B cell (primary cell): ENCODE data around the gene SORL1. TPM values are rescaled to one million over a fixed set of nuclear protein-coding genes. Genes with fewer than 3 reads are reported as not detected.
A peak's percentile ranks its signal among the peaks of the same experiment; 100 is the strongest.

Experiments used
- ATAC-seq: fragments of 200-7000 bp; cut with Tn5 transposase; one replicate; pipeline ENCODE4 v1.10.0; 2021; ENCODE audit warnings: low read depth, mild to moderate bottlenecking, moderate number of reproducible peaks, moderate library complexity
- CTCF ChIA-PET: fragments of 350-600 bp; sonication (Branson Sonifier 250); formaldehyde crosslinking; loops from one replicate; lab custom pipeline; 2021; ENCODE audit warnings: antibody characterized with exemption, inconsistent platforms; lab: Charles Lee
- POLR2A ChIA-PET: fragments of 350-600 bp; sonication (Branson Sonifier 250); formaldehyde crosslinking; loops from one replicate; lab custom pipeline; 2021; ENCODE audit warnings: antibody characterized with exemption; lab: Charles Lee
- DNase-seq: peaks from one replicate; pipeline ENCODE4 v3.0.0; 2013
- H2AFZ ChIP-seq: 2 replicates; pipeline ENCODE4 v1.6.1; 2012; ENCODE audit warnings: mild to moderate bottlenecking, low read depth, low read length; ENCODE audit not compliant: insufficient read depth, poor library complexity, severe bottlenecking
- H3K27ac ChIP-seq, 2 donors: 1 replicate in 1 of 2; 2 replicates in 1 of 2; pipeline ENCODE4 v1.5.1; 2012 to 2013; ENCODE audit warnings: low read length in 2 of 2, mild to moderate bottlenecking in 2 of 2, moderate library complexity in 1 of 2
- H3K27me3 ChIP-seq, 4 experiments: fragments of 200-600 bp in 1 of 4; sonication (generic) in 1 of 4; replicated peaks in 1 of 4; 1 replicate in 2 of 4; 2 replicates in 2 of 4; pipeline versions ENCODE4 v1.6.1 to v1.7.0; 2013 to 2016; ENCODE audit warnings: low read length in 3 of 4, mild to moderate bottlenecking in 2 of 4, mixed read lengths in 1 of 4, moderate library complexity in 1 of 4; ENCODE audit not compliant: insufficient read depth in 4 of 4, control insufficient read depth in 3 of 4; ENCODE audit errors: control extremely low read depth in 1 of 4
- H3K36me3 ChIP-seq, 2 experiments: replicated peaks in 1 of 2; 1 replicate in 1 of 2; 2 replicates in 1 of 2; pipeline versions ENCODE4 v1.6.1 to v1.7.1; 2013; ENCODE audit warnings: low read length in 1 of 2; ENCODE audit not compliant: insufficient read depth in 2 of 2, control insufficient read depth in 1 of 2; ENCODE audit errors: control extremely low read depth in 1 of 2, extremely low read depth in 1 of 2
- H3K4me1 ChIP-seq, 2 donors: fragments of 200-600 bp in 1 of 2; sonication (generic) in 1 of 2; 1 replicate in 1 of 2; 2 replicates in 1 of 2; pipeline versions ENCODE4 v1.5.1 to v1.6.1; 2013 to 2017; ENCODE audit warnings: low read length in 2 of 2; ENCODE audit not compliant: control insufficient read depth in 2 of 2, insufficient read depth in 2 of 2
- H3K4me2 ChIP-seq: replicated peaks from 2 replicates; pipeline ENCODE3; 2012; ENCODE audit warnings: mild to moderate bottlenecking, low read depth, low read length; ENCODE audit not compliant: poor library complexity, severe bottlenecking
- H3K4me3 ChIP-seq, 5 experiments: fragments of 200-600 bp in 1 of 5; sonication (generic) in 1 of 5; 1 replicate in 3 of 5; 2 replicates in 2 of 5; pipeline versions ENCODE4 v1.5.1 to v1.7.0; 2011 to 2016; ENCODE audit warnings: low read length in 4 of 5, mild to moderate bottlenecking in 4 of 5, low read depth in 2 of 5, control low read depth in 1 of 5, moderate library complexity in 1 of 5; ENCODE audit not compliant: insufficient read depth in 1 of 5; ENCODE audit errors: control extremely low read depth in 1 of 5, extremely low read depth in 1 of 5
- H3K79me2 ChIP-seq: fragments of 200-600 bp; sonication (generic); one replicate; pipeline ENCODE4 v1.6.0; 2016; ENCODE audit warnings: low read length; ENCODE audit not compliant: control insufficient read depth, insufficient read depth
- H3K9ac ChIP-seq: fragments of 200-600 bp; sonication (generic); 2 replicates; pipeline ENCODE4 v1.6.1; 2017; ENCODE audit warnings: mild to moderate bottlenecking, low read length, moderate library complexity
- H3K9me3 ChIP-seq, 3 donors: one replicate each; pipeline versions ENCODE4 v1.6.1 to v1.7.1; 2013; ENCODE audit warnings: low read length in 2 of 3; ENCODE audit not compliant: control insufficient read depth in 2 of 3, insufficient read depth in 1 of 3; ENCODE audit errors: control extremely low read depth in 1 of 3
- H4K20me1 ChIP-seq: 2 replicates; pipeline ENCODE4 v1.6.0; 2012; ENCODE audit warnings: mild to moderate bottlenecking, low read length; ENCODE audit not compliant: insufficient read depth, control insufficient read depth, poor library complexity, severe bottlenecking
- H3K27ac Mint-ChIP-seq: one replicate; pipeline ENCODE4 v1.8.0; 2021; ENCODE audit warnings: mixed read lengths
- H3K27me3 Mint-ChIP-seq: one replicate; pipeline ENCODE4 v1.8.0; 2021; ENCODE audit warnings: mixed read lengths
- H3K4me1 Mint-ChIP-seq: one replicate; pipeline ENCODE4 v1.8.0; 2021; ENCODE audit warnings: mixed read lengths
- H3K4me3 Mint-ChIP-seq: one replicate; pipeline ENCODE4 v1.8.0; 2021; ENCODE audit warnings: mixed read lengths
- H3K9me3 Mint-ChIP-seq: one replicate; pipeline ENCODE4 v1.8.0; 2022; ENCODE audit warnings: mixed read lengths; ENCODE audit not compliant: insufficient read depth
- EZH2 ChIP-seq: IDR thresholded peaks from 2 replicates; pipeline ENCODE4 v1.6.1; 2012; ENCODE audit warnings: borderline replicate concordance, low read depth, mild to moderate bottlenecking, moderate library complexity, low read length; ENCODE audit not compliant: insufficient read depth, poor library complexity, severe bottlenecking
- WGBS: methylation state at CpG from one replicate; pipeline ENCODE4 v1.1.5; 2013; ENCODE audit warnings: missing lambda C conversion rate; ENCODE audit not compliant: insufficient coverage; 5-methylcytosine and 5-hydroxymethylcytosine counted together
- intact Hi-C: fragments of 100-400 bp; cut with micrococcal nuclease; formaldehyde crosslinking; loops from one replicate; pipeline ENCODE4 v1.10.0; 2022
- polyA minus RNA-seq: library from RNA; depleted of rRNA, polyadenylated mRNA; stranded (reverse); fragments of >200 nt; gene quantifications from 2 replicates; pipeline ENCODE4 v1.2.3, GENCODE V29; 2012
- polyA plus RNA-seq: library from polyadenylated mRNA; depleted of rRNA; stranded (reverse); fragments of >200 nt; gene quantifications from 2 replicates; pipeline ENCODE4 v1.2.3, GENCODE V29; 2012
- total RNA-seq, 2 donors: library from RNA; stranded (reverse); fragments of 120-200 nt in 1 of 2; gene quantifications; 1 replicate in 1 of 2; 2 replicates in 1 of 2; pipeline versions ENCODE4 v1.2.3 to v1.2.4, GENCODE V29; 2013 to 2022
- TF ChIP-seq, protein P1 (sequence below): fragments of 200-600 bp; IDR thresholded peaks from one replicate; pipeline ENCODE4 v1.8.0; 2022; ENCODE audit warnings: antibody characterized with exemption, mild to moderate bottlenecking

The SORL1 gene, protein sequence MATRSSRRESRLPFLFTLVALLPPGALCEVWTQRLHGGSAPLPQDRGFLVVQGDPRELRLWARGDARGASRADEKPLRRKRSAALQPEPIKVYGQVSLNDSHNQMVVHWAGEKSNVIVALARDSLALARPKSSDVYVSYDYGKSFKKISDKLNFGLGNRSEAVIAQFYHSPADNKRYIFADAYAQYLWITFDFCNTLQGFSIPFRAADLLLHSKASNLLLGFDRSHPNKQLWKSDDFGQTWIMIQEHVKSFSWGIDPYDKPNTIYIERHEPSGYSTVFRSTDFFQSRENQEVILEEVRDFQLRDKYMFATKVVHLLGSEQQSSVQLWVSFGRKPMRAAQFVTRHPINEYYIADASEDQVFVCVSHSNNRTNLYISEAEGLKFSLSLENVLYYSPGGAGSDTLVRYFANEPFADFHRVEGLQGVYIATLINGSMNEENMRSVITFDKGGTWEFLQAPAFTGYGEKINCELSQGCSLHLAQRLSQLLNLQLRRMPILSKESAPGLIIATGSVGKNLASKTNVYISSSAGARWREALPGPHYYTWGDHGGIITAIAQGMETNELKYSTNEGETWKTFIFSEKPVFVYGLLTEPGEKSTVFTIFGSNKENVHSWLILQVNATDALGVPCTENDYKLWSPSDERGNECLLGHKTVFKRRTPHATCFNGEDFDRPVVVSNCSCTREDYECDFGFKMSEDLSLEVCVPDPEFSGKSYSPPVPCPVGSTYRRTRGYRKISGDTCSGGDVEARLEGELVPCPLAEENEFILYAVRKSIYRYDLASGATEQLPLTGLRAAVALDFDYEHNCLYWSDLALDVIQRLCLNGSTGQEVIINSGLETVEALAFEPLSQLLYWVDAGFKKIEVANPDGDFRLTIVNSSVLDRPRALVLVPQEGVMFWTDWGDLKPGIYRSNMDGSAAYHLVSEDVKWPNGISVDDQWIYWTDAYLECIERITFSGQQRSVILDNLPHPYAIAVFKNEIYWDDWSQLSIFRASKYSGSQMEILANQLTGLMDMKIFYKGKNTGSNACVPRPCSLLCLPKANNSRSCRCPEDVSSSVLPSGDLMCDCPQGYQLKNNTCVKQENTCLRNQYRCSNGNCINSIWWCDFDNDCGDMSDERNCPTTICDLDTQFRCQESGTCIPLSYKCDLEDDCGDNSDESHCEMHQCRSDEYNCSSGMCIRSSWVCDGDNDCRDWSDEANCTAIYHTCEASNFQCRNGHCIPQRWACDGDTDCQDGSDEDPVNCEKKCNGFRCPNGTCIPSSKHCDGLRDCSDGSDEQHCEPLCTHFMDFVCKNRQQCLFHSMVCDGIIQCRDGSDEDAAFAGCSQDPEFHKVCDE (N-terminal part only)
- total RNA-seq (396 and 414 TPM in 2 replicates), polyA plus RNA-seq (13.0 and 21.0 TPM in 2 replicates), polyA minus RNA-seq (78.8 and 107 TPM in 2 replicates)
- 61.8 TPM for total RNA-seq (2013)

DNA sequence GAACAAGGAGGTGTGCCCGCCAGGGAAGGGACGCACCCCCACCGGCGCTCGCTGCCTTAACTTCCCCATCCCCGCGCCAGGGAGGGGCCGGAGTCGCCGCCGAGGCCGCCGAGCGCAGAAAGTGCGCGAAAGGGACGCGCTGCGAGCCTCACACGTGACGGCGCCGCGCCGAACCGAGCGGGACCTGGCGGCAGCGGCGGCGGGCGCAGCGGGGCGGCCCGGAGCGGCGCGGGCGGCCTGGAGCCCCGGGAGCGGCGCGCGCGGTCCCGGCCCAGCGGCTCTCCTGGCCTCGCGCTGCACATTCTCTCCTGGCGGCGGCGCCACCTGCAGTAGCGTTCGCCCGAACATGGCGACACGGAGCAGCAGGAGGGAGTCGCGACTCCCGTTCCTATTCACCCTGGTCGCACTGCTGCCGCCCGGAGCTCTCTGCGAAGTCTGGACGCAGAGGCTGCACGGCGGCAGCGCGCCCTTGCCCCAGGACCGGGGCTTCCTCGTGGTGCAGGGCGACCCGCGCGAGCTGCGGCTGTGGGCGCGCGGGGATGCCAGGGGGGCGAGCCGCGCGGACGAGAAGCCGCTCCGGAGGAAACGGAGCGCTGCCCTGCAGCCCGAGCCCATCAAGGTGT, at the start of gene SORL1:
Gene SORL1, plus strand, starts transcription at position 329 of the 623 bp plus-strand sequence. Its CDS starts 18 bp downstream, at position 347.
- intact Hi-C loops, result loop anchor here (1.0 to 2.0 kb wide), 5 partner anchors 15 to 139 kb away; no protein-coding TSS in a partner anchor
- TF ChIP-seq, protein P1, sequence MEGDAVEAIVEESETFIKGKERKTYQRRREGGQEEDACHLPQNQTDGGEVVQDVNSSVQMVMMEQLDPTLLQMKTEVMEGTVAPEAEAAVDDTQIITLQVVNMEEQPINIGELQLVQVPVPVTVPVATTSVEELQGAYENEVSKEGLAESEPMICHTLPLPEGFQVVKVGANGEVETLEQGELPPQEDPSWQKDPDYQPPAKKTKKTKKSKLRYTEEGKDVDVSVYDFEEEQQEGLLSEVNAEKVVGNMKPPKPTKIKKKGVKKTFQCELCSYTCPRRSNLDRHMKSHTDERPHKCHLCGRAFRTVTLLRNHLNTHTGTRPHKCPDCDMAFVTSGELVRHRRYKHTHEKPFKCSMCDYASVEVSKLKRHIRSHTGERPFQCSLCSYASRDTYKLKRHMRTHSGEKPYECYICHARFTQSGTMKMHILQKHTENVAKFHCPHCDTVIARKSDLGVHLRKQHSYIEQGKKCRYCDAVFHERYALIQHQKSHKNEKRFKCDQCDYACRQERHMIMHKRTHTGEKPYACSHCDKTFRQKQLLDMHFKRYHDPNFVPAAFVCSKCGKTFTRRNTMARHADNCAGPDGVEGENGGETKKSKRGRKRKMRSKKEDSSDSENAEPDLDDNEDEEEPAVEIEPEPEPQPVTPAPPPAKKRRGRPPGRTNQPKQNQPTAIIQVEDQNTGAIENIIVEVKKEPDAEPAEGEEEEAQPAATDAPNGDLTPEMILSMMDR, result peak; percentile 48
- TF ChIP-seq EZH2, result no peak
- DNase-seq (peak; percentile 78), ATAC-seq (peak; percentile 54)
- H3K4me3 Mint-ChIP-seq, result peak within 1 kb of the TSS; percentile 96
- H3K27ac Mint-ChIP-seq, result peak within 1 kb of the TSS; percentile 85
- no peaks in the 10 kb centered on the region for H3K9me3 Mint-ChIP-seq
- Histone ChIP-seq H3K9me3 (peaks cover 0 to 3% (median 0%) of the 10 kb centered on the region in 3 donors), H3K27me3 (peaks cover 0 to 4% (median 0%) of the 10 kb centered on the region in 4 experiments), H2AFZ (peak within 1 kb of the TSS; percentile 73), H3K27ac (peak within 1 kb of the TSS; percentile 61 to 74), H3K4me3 (peak within 1 kb of the TSS; percentile 63 to 95 (median 76)), H3K36me3 (no peaks in the 10 kb centered on the region), H4K20me1 (no peaks in the 10 kb centered on the region), H3K9ac (peak within 1 kb of the TSS; percentile 76), H3K4me2 (peak within 1 kb of the TSS; percentile 82), H3K4me1 (peaks cover 68 to 71% of the 10 kb centered on the region in 2 donors), H3K79me2 (peaks cover 57% of the 10 kb centered on the region)
- peaks cover 85% of the 10 kb centered on the region for H3K4me1 Mint-ChIP-seq
- WGBS, result under 1% methylated on average over 89 of the region's 89 CpGs
- H3K27me3 Mint-ChIP-seq, result no peaks in the 10 kb centered on the region
- POLR2A ChIA-PET, result interaction anchor here (0.7 to 7.1 kb wide), 7 partner anchors 9 to 85 kb away, joined by 3 to 46 read pairs (median 4); no protein-coding TSS in a partner anchor
- CTCF ChIA-PET, result interaction anchor here (1.0 to 4.7 kb wide), 13 partner anchors 9 to 139 kb away, joined by 3 to 42 read pairs (median 4); no protein-coding TSS in a partner anchor
